MCF 10A (cell line): ENCODE results near the gene PCNX4. TPM values are rescaled to one million over a fixed set of nuclear protein-coding genes. Genes with fewer than 3 reads are reported as not detected.

ENCODE experiments used
- BruUV-seq: library from RNA; stranded (reverse); fragments of 400-500 nt; replicated peaks from 2 replicates; lab custom pipeline; 2021; lab: Mats Ljungman, UMichigan
- CTCF ChIA-PET: fragments of 300-600 bp; sonication (Branson Sonifier 250); formaldehyde crosslinking; extraction: SDS; loops from one replicate; lab custom pipeline; 2021; ENCODE audit warnings: antibody characterized with exemption, inconsistent platforms; lab: Yijun Ruan, JAX
- POLR2A ChIA-PET: fragments of 300-600, 350-650 bp; sonication (Branson Sonifier 250); formaldehyde crosslinking; extraction: SDS; loops from one replicate; lab custom pipeline; 2020; ENCODE audit warnings: antibody characterized with exemption, inconsistent platforms; lab: Yijun Ruan, JAX
- DNase-seq: peaks from one replicate; pipeline ENCODE4 v3.0.0-alpha.2; 2018; ENCODE audit not compliant: unreplicated experiment
- H3K27ac Mint-ChIP-seq: one replicate; pipeline ENCODE4 v1.8.0; 2022; ENCODE audit warnings: mild to moderate bottlenecking, low read depth, mixed read lengths; ENCODE audit not compliant: unreplicated experiment
- H3K27me3 Mint-ChIP-seq: one replicate; pipeline ENCODE4 v1.8.0; 2022; ENCODE audit warnings: mixed read lengths; ENCODE audit not compliant: insufficient read depth, unreplicated experiment
- H3K36me3 Mint-ChIP-seq: one replicate; pipeline ENCODE4 v1.8.0; 2022; ENCODE audit warnings: mild to moderate bottlenecking, moderate library complexity, mixed read lengths; ENCODE audit not compliant: insufficient read depth, unreplicated experiment
- H3K4me1 Mint-ChIP-seq: one replicate; pipeline ENCODE4 v1.8.0; 2022; ENCODE audit warnings: mixed read lengths; ENCODE audit not compliant: insufficient read depth, unreplicated experiment
- H3K4me3 Mint-ChIP-seq: one replicate; pipeline ENCODE4 v1.8.0; 2022; ENCODE audit warnings: mild to moderate bottlenecking, moderate library complexity, mixed read lengths; ENCODE audit not compliant: unreplicated experiment
- H3K9me3 Mint-ChIP-seq: one replicate; pipeline ENCODE4 v1.8.0; 2022; ENCODE audit warnings: mixed read lengths; ENCODE audit not compliant: unreplicated experiment
- CTCF ChIP-seq: fragments of 200-600 bp; IDR thresholded peaks from one replicate; pipeline ENCODE4 v1.8.0; 2022; ENCODE audit warnings: antibody characterized with exemption, mild to moderate bottlenecking; ENCODE audit not compliant: unreplicated experiment
- intact Hi-C: fragments of 100-400 bp; cut with micrococcal nuclease; formaldehyde crosslinking; loops from 2 replicates; pipeline ENCODE4 v1.14.1; 2022
- total RNA-seq: library from RNA; stranded (reverse); gene quantifications from 2 replicates; pipeline ENCODE4 v1.2.3, GENCODE V29; 2022

PCNX4 gene
- total RNA-seq, 1 experiment from 2014 or later, result 62.8 TPM

GRCh38 chr14:60215127-60215444 is 123.4 kb downstream of the PCNX4 start:
- POLR2A ChIA-PET, result no interaction called here
- no peaks in the 10 kb centered on the region for H3K36me3 Mint-ChIP-seq
- no peak for TF ChIP-seq CTCF
- no peaks in the 10 kb centered on the region for H3K27me3 Mint-ChIP-seq
- intact Hi-C loops, result no loop called here
- no peaks in the 10 kb centered on the region for H3K4me1 Mint-ChIP-seq
- H3K27ac Mint-ChIP-seq, result no peak overlapping the region
- CTCF ChIA-PET, result interaction anchor here (1.5 kb wide), 1 partner anchor 32 kb away, joined by 3 read pairs; no protein-coding TSS in a partner anchor
- no peak for DNase-seq
- no peak overlapping the region for H3K4me3 Mint-ChIP-seq
- no TSS peak for BruUV-seq
- H3K9me3 Mint-ChIP-seq, result no peaks in the 10 kb centered on the region

- POLR2A ChIA-PET, result interaction anchor here (1.4 kb wide), 1 partner anchor 10 kb away, joined by 5 read pairs; no protein-coding TSS in a partner anchor
- CTCF ChIA-PET, result interaction anchor here (1.5 kb wide), 1 partner anchor 32 kb away, joined by 3 read pairs; no protein-coding TSS in a partner anchor
- no peak for TF ChIP-seq CTCF
- intact Hi-C loops, result no loop called here
- no peak overlapping the region for H3K27ac Mint-ChIP-seq
- no peaks in the 10 kb centered on the region for H3K9me3 Mint-ChIP-seq
- no peaks in the 10 kb centered on the region for H3K36me3 Mint-ChIP-seq
- no peaks in the 10 kb centered on the region for H3K4me1 Mint-ChIP-seq
- no peaks in the 10 kb centered on the region for H3K27me3 Mint-ChIP-seq
- DNase-seq, result no peak
- no peak overlapping the region for H3K4me3 Mint-ChIP-seq
- no TSS peak for BruUV-seq
These were observed 124.0 kb downstream of the PCNX4 start for GRCh38 chr14:60215520-60216420.

GRCh38 chr14:60217713-60218112 is 126.0 kb downstream of the PCNX4 start:
- intact Hi-C loops, result no loop called here
- Mint-ChIP-seq H3K36me3 (no peaks in the 10 kb centered on the region), H3K4me3 (no peak overlapping the region), H3K4me1 (no peaks in the 10 kb centered on the region), H3K27me3 (no peaks in the 10 kb centered on the region), H3K27ac (no peak overlapping the region), H3K9me3 (no peaks in the 10 kb centered on the region)
- TF ChIP-seq CTCF, result no peak
- ChIA-PET POLR2A (no interaction called here), CTCF (interaction anchor here (0.5 kb wide), 1 partner anchor 344 kb away, joined by 3 read pairs; no protein-coding TSS in a partner anchor)
- no TSS peak for BruUV-seq
- DNase-seq, result no peak

Other genes with a start within 250 kb of the PCNX4 start
- gene RTN1, start 221.1 kb upstream of the PCNX4 start, total RNA-seq, result 8.4 and 9.8 TPM in 2 replicates
- gene LRRC9, start 171.8 kb upstream of the PCNX4 start, total RNA-seq, result not detected in 2 replicates
- gene DHRS7, start 73.5 kb downstream of the PCNX4 start, total RNA-seq, result 71.4 and 96.4 TPM in 2 replicates
- gene PPM1A, start 157.3 kb downstream of the PCNX4 start, total RNA-seq, result 47.2 and 50.4 TPM in 2 replicates